Kidney (tissue), 14 donors: Measurements from ENCODE around the gene CD52. TPM values are rescaled to one million over a fixed set of nuclear protein-coding genes. Genes with fewer than 3 reads are reported as not detected.

Source experiments
- DNase-seq, 5 donors: peaks; one replicate each; pipeline ENCODE4 v3.0.0-alpha.2; 2013 to 2020
- FAIRE-seq: peaks from 2 replicates; lab custom pipeline; 2012; peaks lifted over from hg19 to GRCh38; lab: Jason Lieb, UNC
- H3K27ac ChIP-seq, 2 donors: one replicate each; pipeline ENCODE4 v1.7.0; 2013; ENCODE audit warnings: low read depth in 2 of 2, low read length in 2 of 2, inconsistent platforms in 1 of 2
- H3K27me3 ChIP-seq: one replicate; pipeline ENCODE4 v1.7.1; 2013; ENCODE audit warnings: low read length, inconsistent platforms; ENCODE audit not compliant: control insufficient read depth, insufficient read depth
- H3K36me3 ChIP-seq, 3 donors: one replicate each; pipeline versions ENCODE4 v1.7.0 to v1.7.1; 2013; ENCODE audit warnings: low read length in 3 of 3, control low read depth in 1 of 3, inconsistent platforms in 1 of 3; ENCODE audit not compliant: insufficient read depth in 3 of 3, control insufficient read depth in 2 of 3
- H3K4me1 ChIP-seq, 3 donors: one replicate each; pipeline versions ENCODE4 v1.7.0 to v1.7.1; 2013; ENCODE audit warnings: low read length in 3 of 3, inconsistent platforms in 1 of 3, low read depth in 1 of 3; ENCODE audit not compliant: control insufficient read depth in 2 of 3, insufficient read depth in 2 of 3
- H3K4me3 ChIP-seq, 3 donors: one replicate each; pipeline versions ENCODE4 v1.7.0 to v1.8.1; 2013; ENCODE audit warnings: low read length in 3 of 3, control low read depth in 1 of 3, inconsistent platforms in 1 of 3
- H3K9ac ChIP-seq, 3 donors: one replicate each; pipeline versions ENCODE4 v1.7.0 to v1.7.1; 2013; ENCODE audit warnings: low read length in 3 of 3, control low read depth in 1 of 3, inconsistent platforms in 1 of 3
- H3K9me3 ChIP-seq, 3 donors: one replicate each; pipeline versions ENCODE4 v1.7.0 to v1.7.1; 2013; ENCODE audit warnings: low read length in 3 of 3, control low read depth in 1 of 3, inconsistent platforms in 1 of 3; ENCODE audit not compliant: control insufficient read depth in 2 of 3, insufficient read depth in 1 of 3
- intact Hi-C: fragments of 100-400 bp; cut with DNase I; formaldehyde crosslinking; loops from one replicate; pipeline ENCODE4 v1.11.1; 2022
- polyA plus RNA-seq: library from polyadenylated mRNA; stranded (reverse); fragments of 350-450 nt; fragmentation: Illumina TruSeq; extraction: RNeasy Lipid Tissue Mini Kit (QIAGEN cat#74804); gene quantifications from one replicate; pipeline ENCODE4 v1.2.3, GENCODE V29; 2014; ENCODE audit warnings: low read depth, low replicate concordance; ENCODE audit not compliant: insufficient read depth
- total RNA-seq: library from RNA; stranded (reverse); fragmentation: NEBNext Ultra II Directional; extraction: Animal tissue kit (Norgen Biotek cat#: 25700); gene quantifications from one replicate; pipeline ENCODE4 v1.2.1, GENCODE V29; 2021
- TF ChIP-seq, protein P1 (sequence below): IDR thresholded peaks from 3 replicates; pipeline ENCODE4 v1.5.1; 2012; ENCODE audit warnings: mild to moderate bottlenecking, moderate library complexity, borderline replicate concordance; ENCODE audit not compliant: insufficient read depth; ENCODE audit errors: extremely low read depth
- donor health status: control.
- donor health status: control.
- donor health status: control.
- donor health status: control.
- donor health status: control.
- donor health status: DM: yes; HTN: yes; CAD: no.
- donor health status: Normal renal cell carcinoma (clear cell type).

Gene CD52
- total and polyA plus RNA-seq, 2 donors from 2014 or later: 13.2 to 30.8 TPM

GRCh38 chr1:26335774-26336476 is 18.2 kb downstream of the CD52 start:
- peaks cover 4% of the 10 kb centered on the region for H3K27me3 ChIP-seq
- DNase-seq: no peak

GRCh38 chr1:26336477-26337205 is 18.9 kb downstream of the CD52 start:
- Histone ChIP-seq H3K36me3 (no peaks in the 10 kb centered on the region), H3K9me3 (no peaks in the 10 kb centered on the region), H3K27ac (no peak overlapping the region), H3K9ac (no peak overlapping the region), H3K4me1 (peaks cover 0 to 5% (median 0%) of the 10 kb centered on the region in 3 donors), H3K27me3 (peaks cover 4% of the 10 kb centered on the region), H3K4me3 (peak overlapping the region in 1 of 3 donors; percentile 68)
- no peak for FAIRE-seq
- intact Hi-C loops: no loop called here
- peak; percentile 82 to 95 (median 84) for DNase-seq
- TF ChIP-seq, protein P1, sequence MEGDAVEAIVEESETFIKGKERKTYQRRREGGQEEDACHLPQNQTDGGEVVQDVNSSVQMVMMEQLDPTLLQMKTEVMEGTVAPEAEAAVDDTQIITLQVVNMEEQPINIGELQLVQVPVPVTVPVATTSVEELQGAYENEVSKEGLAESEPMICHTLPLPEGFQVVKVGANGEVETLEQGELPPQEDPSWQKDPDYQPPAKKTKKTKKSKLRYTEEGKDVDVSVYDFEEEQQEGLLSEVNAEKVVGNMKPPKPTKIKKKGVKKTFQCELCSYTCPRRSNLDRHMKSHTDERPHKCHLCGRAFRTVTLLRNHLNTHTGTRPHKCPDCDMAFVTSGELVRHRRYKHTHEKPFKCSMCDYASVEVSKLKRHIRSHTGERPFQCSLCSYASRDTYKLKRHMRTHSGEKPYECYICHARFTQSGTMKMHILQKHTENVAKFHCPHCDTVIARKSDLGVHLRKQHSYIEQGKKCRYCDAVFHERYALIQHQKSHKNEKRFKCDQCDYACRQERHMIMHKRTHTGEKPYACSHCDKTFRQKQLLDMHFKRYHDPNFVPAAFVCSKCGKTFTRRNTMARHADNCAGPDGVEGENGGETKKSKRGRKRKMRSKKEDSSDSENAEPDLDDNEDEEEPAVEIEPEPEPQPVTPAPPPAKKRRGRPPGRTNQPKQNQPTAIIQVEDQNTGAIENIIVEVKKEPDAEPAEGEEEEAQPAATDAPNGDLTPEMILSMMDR: no peak

More at GRCh38 chr1:26335774-26336476, 18.2 kb downstream of the CD52 start:
- H3K4me3 ChIP-seq: peak overlapping the region; percentile 68 to 79 (median 68)
- no peaks in the 10 kb centered on the region for H3K36me3 ChIP-seq
- TF ChIP-seq, protein P1: no peak
- intact Hi-C loops: no loop called here
- peak overlapping the region in 1 of 3 donors; percentile 51 for H3K9ac ChIP-seq
- peaks cover 0 to 5% (median 0%) of the 10 kb centered on the region in 3 donors for H3K4me1 ChIP-seq
- H3K27ac ChIP-seq: no peak overlapping the region
- FAIRE-seq: no peak
- no peaks in the 10 kb centered on the region for H3K9me3 ChIP-seq

GRCh38 chr1:26337206-26337535 is 19.4 kb downstream of the CD52 start:
- H3K9ac ChIP-seq: no peak overlapping the region
- no peak overlapping the region for H3K27ac ChIP-seq
- DNase-seq (peak in 1 of 5 donors; percentile 48), FAIRE-seq (no peak)
- H3K4me1 ChIP-seq: peaks cover 0 to 5% (median 0%) of the 10 kb centered on the region in 3 donors
- intact Hi-C loops: no loop called here
- no peak overlapping the region for H3K4me3 ChIP-seq
- TF ChIP-seq, protein P1: no peak
- peaks cover 4% of the 10 kb centered on the region for H3K27me3 ChIP-seq
- H3K9me3 ChIP-seq: no peaks in the 10 kb centered on the region
- H3K36me3 ChIP-seq: no peaks in the 10 kb centered on the region
